Neuronal stem cell (in vitro differentiated cells): Measurements from ENCODE around the gene CXXC5.

Source experiments
- DNase-seq: peaks from one replicate; pipeline ENCODE4 v3.0.0-alpha.2; 2013; ENCODE audit warnings: low spot score
- H2AFZ ChIP-seq: one replicate; pipeline ENCODE4 v1.6.1; 2013; ENCODE audit warnings: mild to moderate bottlenecking, low read length, inconsistent platforms
- H2AK5ac ChIP-seq: 2 replicates; pipeline ENCODE4 v1.6.1; 2013; ENCODE audit warnings: low read depth, mild to moderate bottlenecking, inconsistent platforms, low read length, moderate library complexity, mixed read lengths
- H2BK120ac ChIP-seq: 2 replicates; pipeline ENCODE4 v1.6.1; 2013; ENCODE audit warnings: low read depth, mild to moderate bottlenecking, inconsistent platforms, low read length, moderate library complexity, mixed read lengths
- H2BK12ac ChIP-seq: one replicate; pipeline ENCODE4 v1.6.1; 2013; ENCODE audit warnings: low read length, inconsistent platforms
- H2BK15ac ChIP-seq: 2 replicates; pipeline ENCODE4 v1.6.1; 2013; ENCODE audit warnings: mild to moderate bottlenecking, low read length, inconsistent platforms, mixed read lengths
- H2BK5ac ChIP-seq: one replicate; pipeline ENCODE4 v1.6.1; 2013; ENCODE audit warnings: inconsistent platforms, mild to moderate bottlenecking, low read length, moderate library complexity
- H3K14ac ChIP-seq: one replicate; pipeline ENCODE4 v1.6.1; 2013; ENCODE audit warnings: low read length, inconsistent platforms
- H3K18ac ChIP-seq: 2 replicates; pipeline ENCODE4 v1.6.1; 2013; ENCODE audit warnings: low read length, inconsistent platforms
- H3K23ac ChIP-seq: 2 replicates; pipeline ENCODE4 v1.6.1; 2013; ENCODE audit warnings: low read depth, mild to moderate bottlenecking, mixed read lengths, low read length, inconsistent platforms; ENCODE audit not compliant: poor library complexity
- H3K27ac ChIP-seq: replicated peaks from 3 replicates; pipeline ENCODE4 v1.5.1; 2013; ENCODE audit warnings: low read length, inconsistent platforms
- H3K27me3 ChIP-seq, 3 experiments: 2 replicates each; pipeline ENCODE4 v1.6.1; 2013; ENCODE audit warnings: low read length in 3 of 3, mild to moderate bottlenecking in 2 of 3, inconsistent platforms in 1 of 3, low read depth in 1 of 3, mixed read lengths in 1 of 3, moderate library complexity in 1 of 3; ENCODE audit not compliant: control insufficient read depth in 3 of 3, insufficient read depth in 3 of 3
- H3K36me3 ChIP-seq, 2 donors: replicated peaks in 1 of 2; 2 replicates each; pipeline ENCODE4 v1.6.1; 2013; ENCODE audit warnings: low read length in 2 of 2; ENCODE audit not compliant: control insufficient read depth in 2 of 2, insufficient read depth in 2 of 2
- H3K4ac ChIP-seq: 2 replicates; pipeline ENCODE4 v1.6.1; 2013; ENCODE audit warnings: inconsistent platforms, mild to moderate bottlenecking, low read length, moderate library complexity
- H3K4me1 ChIP-seq, 2 donors: 1 replicate in 1 of 2; 2 replicates in 1 of 2; pipeline ENCODE4 v1.6.1; 2013; ENCODE audit warnings: low read length in 2 of 2, low read depth in 1 of 2; ENCODE audit not compliant: control insufficient read depth in 2 of 2, insufficient read depth in 1 of 2
- H3K4me2 ChIP-seq: one replicate; pipeline ENCODE4 v1.6.1; 2013; ENCODE audit warnings: mild to moderate bottlenecking, low read length, inconsistent platforms; ENCODE audit not compliant: insufficient read depth, poor library complexity, severe bottlenecking
- H3K4me3 ChIP-seq, 2 donors: 2 replicates each; pipeline ENCODE4 v1.5.1; 2013; ENCODE audit warnings: low read length in 2 of 2, mild to moderate bottlenecking in 2 of 2, inconsistent platforms in 1 of 2, moderate library complexity in 1 of 2
- H3K79me1 ChIP-seq: one replicate; pipeline ENCODE4 v1.6.1; 2013; ENCODE audit warnings: low read depth, mild to moderate bottlenecking, inconsistent platforms, low read length, moderate library complexity
- H3K9ac ChIP-seq: one replicate; pipeline ENCODE4 v1.6.1; 2013; ENCODE audit warnings: mild to moderate bottlenecking, low read depth, low read length, inconsistent platforms; ENCODE audit not compliant: poor library complexity
- H3K9me3 ChIP-seq, 2 donors: replicated peaks in 1 of 2; 2 replicates each; pipeline versions ENCODE3 to v1.6.1; 2013; ENCODE audit warnings: low read length in 2 of 2, mild to moderate bottlenecking in 2 of 2, inconsistent platforms in 1 of 2, low read depth in 1 of 2, mixed read lengths in 1 of 2, moderate library complexity in 1 of 2; ENCODE audit not compliant: control insufficient read depth in 2 of 2, insufficient read depth in 1 of 2
- H4K8ac ChIP-seq: one replicate; pipeline ENCODE4 v1.6.1; 2013; ENCODE audit warnings: low read depth, mild to moderate bottlenecking, inconsistent platforms, low read length, moderate library complexity
- H4K91ac ChIP-seq: one replicate; pipeline ENCODE4 v1.6.1; 2013; ENCODE audit warnings: low read length, low read depth, mild to moderate bottlenecking, inconsistent platforms; ENCODE audit not compliant: poor library complexity
- WGBS, 2 donors: extraction: QIAGEN DNeasy Blood & Tissue Kit; methylation state at CpG; one replicate each; pipeline ENCODE4 v1.1.7; 2013; ENCODE audit warnings: missing lambda C conversion rate in 2 of 2, mixed read lengths in 1 of 2; ENCODE audit not compliant: insufficient read length in 2 of 2, insufficient replicate concordance in 1 of 2; ENCODE audit errors: extremely low coverage in 2 of 2; 5-methylcytosine and 5-hydroxymethylcytosine counted together

CXXC5 gene

GRCh38 chr5:139667001-139667729 lies 19.0 kb downstream of the CXXC5 start:
- no peak overlapping the region for H2BK5ac ChIP-seq
- no peak overlapping the region for H4K8ac ChIP-seq
- H3K4me2 ChIP-seq = no peak overlapping the region
- no peak overlapping the region for H3K4me3 ChIP-seq
- H3K9ac ChIP-seq = no peak overlapping the region
- no CpG with 5 or more reads among the region's 2 CpGs for WGBS, 2 donors
- DNase-seq = no peak
- H3K27ac ChIP-seq = no peak overlapping the region
- H3K9me3 ChIP-seq = no peaks in the 10 kb centered on the region
- no peak overlapping the region for H2AK5ac ChIP-seq
- H3K36me3 ChIP-seq = peaks cover 2 to 35% of the 10 kb centered on the region in 2 donors
- no peak overlapping the region for H2BK120ac ChIP-seq
- no peaks in the 10 kb centered on the region for H3K27me3 ChIP-seq
- no peak overlapping the region for H3K4ac ChIP-seq
- H2BK12ac ChIP-seq = no peak overlapping the region
- H2BK15ac ChIP-seq = peak overlapping the region; percentile 21
- no peak overlapping the region for H2AFZ ChIP-seq
- H3K18ac ChIP-seq = peak overlapping the region; percentile 39
- no peak overlapping the region for H3K14ac ChIP-seq
- H4K91ac ChIP-seq = no peak overlapping the region
- H3K4me1 ChIP-seq = peaks cover 45 to 49% of the 10 kb centered on the region in 2 donors
- peaks cover 27% of the 10 kb centered on the region for H3K79me1 ChIP-seq
- H3K23ac ChIP-seq = peak overlapping the region; percentile 40

- Histone ChIP-seq H3K4ac (no peak overlapping the region), H3K18ac (peak overlapping the region; percentile 22), H2BK120ac (no peak overlapping the region), H3K23ac (no peak overlapping the region), H3K14ac (no peak overlapping the region), H4K8ac (no peak overlapping the region), H3K36me3 (peaks cover 2 to 35% of the 10 kb centered on the region in 2 donors), H3K4me1 (peaks cover 45 to 49% of the 10 kb centered on the region in 2 donors), H3K4me3 (no peak overlapping the region), H3K27ac (peak overlapping the region; percentile 32), H4K91ac (no peak overlapping the region), H3K4me2 (no peak overlapping the region), H2AFZ (no peak overlapping the region), H3K79me1 (peaks cover 25% of the 10 kb centered on the region), H2BK12ac (no peak overlapping the region), H3K9me3 (no peaks in the 10 kb centered on the region), H2AK5ac (peak overlapping the region; percentile 82), H2BK15ac (no peak overlapping the region), H3K9ac (no peak overlapping the region), H3K27me3 (no peaks in the 10 kb centered on the region), H2BK5ac (peak overlapping the region; percentile 20)
- no peak for DNase-seq
- WGBS, 2 donors = no CpG with 5 or more reads among the region's 5 CpGs
Measured at GRCh38 chr5:139667730-139668063, 19.5 kb downstream of the CXXC5 start.

GRCh38 chr5:139668064-139668880 lies 20.1 kb downstream of the CXXC5 start:
- Histone ChIP-seq H2AK5ac (peak overlapping the region; percentile 82), H3K4me3 (no peak overlapping the region), H2BK15ac (no peak overlapping the region), H4K8ac (no peak overlapping the region), H3K79me1 (peaks cover 26% of the 10 kb centered on the region), H3K27ac (peak overlapping the region; percentile 32), H3K4me1 (peaks cover 45 to 49% of the 10 kb centered on the region in 2 donors), H3K23ac (peak overlapping the region; percentile 90), H3K4me2 (peak overlapping the region; percentile 51), H3K36me3 (peaks cover 2 to 38% of the 10 kb centered on the region in 2 donors), H4K91ac (no peak overlapping the region), H2BK12ac (no peak overlapping the region), H2AFZ (no peak overlapping the region), H3K27me3 (no peaks in the 10 kb centered on the region), H3K9me3 (no peaks in the 10 kb centered on the region), H3K18ac (peak overlapping the region; percentile 89), H3K14ac (no peak overlapping the region), H2BK120ac (no peak overlapping the region), H3K9ac (peak overlapping the region; percentile 52), H3K4ac (no peak overlapping the region), H2BK5ac (peak overlapping the region; percentile 20)
- no peak for DNase-seq
- WGBS, 2 donors = no CpG with 5 or more reads among the region's 55 CpGs
